GM23248 (cell line): Measurements from ENCODE around the gene R3HDM2.

Source experiments
- EZH2 ChIP-seq: fragments of 200-600 bp; sonication (generic); IDR thresholded peaks from 2 replicates; pipeline ENCODE4 v1.6.1; 2018; ENCODE audit warnings: antibody characterized with exemption, mild to moderate bottlenecking; ENCODE audit not compliant: insufficient read depth, poor library complexity, severe bottlenecking
- EZH2phosphoT487 ChIP-seq: fragments of 200-600 bp; sonication (generic); IDR thresholded peaks from 2 replicates; pipeline ENCODE4 v1.6.1; 2018; ENCODE audit warnings: antibody characterized with exemption, moderate library complexity, mild to moderate bottlenecking, low read depth; ENCODE audit not compliant: insufficient read depth

DNA sequence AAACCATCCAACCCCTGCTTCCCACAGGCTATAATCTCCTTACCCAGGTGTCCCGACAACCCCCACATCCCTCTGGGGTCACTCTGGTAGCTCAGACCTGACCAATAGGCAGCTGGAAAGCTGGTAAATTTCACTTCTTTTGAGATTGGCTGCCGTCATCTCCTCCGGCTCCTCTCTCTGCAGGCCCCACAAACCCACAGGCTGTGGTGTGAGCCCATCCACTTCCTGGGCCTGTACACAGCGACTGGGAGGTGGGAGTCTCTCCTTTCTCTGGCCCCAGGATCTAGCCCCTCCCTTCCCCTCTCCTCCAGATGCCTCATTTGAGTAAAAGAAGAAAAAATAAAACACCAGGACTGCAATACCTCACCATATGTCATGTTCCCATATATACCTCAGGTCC, 4.5 kb upstream of the R3HDM2 start:
- TF ChIP-seq EZH2 (no peak), EZH2phosphoT487 (no peak)
